Measurements from ENCODE around the gene BLID.

Gene BLID

DNA sequence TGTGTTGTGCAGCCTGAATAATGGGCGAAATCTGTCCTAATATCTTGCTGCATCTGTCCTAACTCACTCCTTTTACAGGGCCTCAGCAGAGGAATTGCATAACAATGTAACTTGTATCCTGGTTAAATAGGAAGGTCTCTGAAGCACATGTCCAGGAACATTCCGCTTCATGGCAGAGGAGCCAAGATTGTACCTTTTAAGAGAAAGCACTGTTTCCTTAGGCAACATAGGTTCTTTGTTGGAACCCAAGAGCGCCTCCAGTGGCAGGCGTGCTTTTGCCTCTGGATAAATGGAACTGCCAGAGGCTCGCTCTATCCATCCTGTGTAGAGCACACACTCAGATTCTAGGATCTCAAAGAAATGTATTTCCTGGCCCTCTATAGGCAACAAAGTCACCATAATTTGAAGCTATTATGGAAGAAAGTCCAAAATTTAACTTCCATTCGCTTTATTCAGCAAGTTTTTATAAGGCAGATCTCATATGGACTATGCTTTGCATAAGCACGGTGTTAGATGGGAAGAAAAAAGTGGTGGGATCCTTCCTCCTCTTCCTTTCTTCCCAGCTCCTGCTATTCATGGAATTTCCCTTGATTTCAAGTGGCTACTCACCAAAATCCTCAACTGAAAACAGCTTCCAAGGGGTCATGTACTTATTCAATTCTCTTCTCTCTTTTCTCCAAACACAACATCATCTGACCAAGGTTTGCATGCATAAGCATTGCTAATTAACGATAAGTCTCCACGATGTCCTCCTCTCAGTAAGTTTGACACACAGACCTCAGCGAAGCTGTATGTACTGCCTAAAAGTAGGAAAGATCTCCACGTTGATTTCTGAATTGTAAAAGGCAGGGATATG is at the start of gene BLID:
BLID (minus strand) TSS at position 692 of the 856 bp plus-strand sequence; CDS start at position 399, 293 bp downstream.
- in situ Hi-C loops (cut with MboI; ENCODE audit: low sequenced_read_pairs), result no loop called here

- in situ Hi-C loops (cut with MboI; ENCODE audit: low sequenced_read_pairs), result no loop called here
These were observed 47.2 kb upstream of the BLID start for GRCh38 chr11:122163053-122163819.

DNA sequence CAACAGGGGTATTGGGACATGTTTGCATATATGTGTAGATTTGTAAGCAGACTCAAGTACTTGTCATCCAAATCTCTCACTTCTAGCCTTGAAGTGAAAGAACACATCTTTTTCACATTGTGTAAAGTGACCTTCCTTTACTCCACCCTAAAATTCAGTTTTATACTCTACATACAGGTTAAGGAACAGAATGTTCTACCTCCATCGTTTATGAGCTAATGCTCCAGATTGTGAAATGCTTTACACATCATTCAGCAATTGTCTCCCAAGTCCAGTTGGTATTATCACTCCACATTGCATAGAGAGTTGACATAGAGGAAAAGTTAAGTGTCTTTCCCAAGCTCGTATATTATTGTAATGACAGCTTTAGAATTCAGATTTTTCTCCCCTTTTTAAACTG is 46.1 kb upstream of the BLID start:
- in situ Hi-C loops (cut with MboI; ENCODE audit: low sequenced_read_pairs), result no loop called here

- in situ Hi-C loops (cut with MboI; ENCODE audit: low sequenced_read_pairs), result no loop called here
These were observed 45.0 kb upstream of the BLID start for GRCh38 chr11:122160841-122161590.

DNA sequence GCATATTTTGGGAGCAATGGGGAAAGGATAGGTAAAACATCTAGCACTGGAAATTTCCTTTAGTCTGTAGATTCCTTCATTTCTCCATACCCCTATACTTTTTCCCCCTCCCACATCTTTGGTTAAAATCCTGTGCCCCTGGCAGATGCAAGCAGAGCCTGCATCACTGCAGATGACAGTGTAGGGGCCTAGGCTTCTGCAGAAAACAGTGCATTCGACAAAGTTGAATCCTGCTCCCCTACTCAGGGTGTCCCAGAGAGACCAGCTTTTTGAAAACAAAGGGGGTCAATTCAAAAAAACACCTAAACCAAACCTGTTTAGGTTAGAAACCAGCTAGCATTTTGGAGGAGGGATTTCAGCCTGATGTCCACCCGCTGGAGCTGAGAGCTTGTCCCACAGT is 43.8 kb upstream of the BLID start:
- in situ Hi-C loops (cut with MboI; ENCODE audit: low sequenced_read_pairs), result no loop called here

GRCh38 chr11:122159173-122159721 is 43.2 kb upstream of the BLID start:
- in situ Hi-C loops (cut with MboI; ENCODE audit: low sequenced_read_pairs), result no loop called here

DNA sequence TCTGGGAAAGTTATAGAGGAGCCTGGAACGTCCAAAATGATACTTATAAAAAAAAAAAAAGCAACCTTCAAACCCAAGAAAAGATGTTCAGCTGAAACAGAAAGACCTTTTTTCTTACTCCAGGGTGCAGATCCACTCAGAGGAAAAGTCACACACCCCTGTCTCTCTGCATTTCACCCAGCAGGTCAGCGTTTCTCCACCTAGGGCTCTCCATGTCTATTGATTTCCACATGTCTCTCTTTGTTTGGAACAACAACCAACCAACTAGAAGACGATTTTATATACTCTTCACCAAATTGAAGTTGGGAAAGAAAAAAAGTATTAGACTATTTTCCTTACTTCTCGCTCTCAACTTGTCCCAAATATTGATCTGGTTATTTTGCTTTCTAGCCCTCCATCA is 42.2 kb upstream of the BLID start:
- in situ Hi-C loops (cut with MboI; ENCODE audit: low sequenced_read_pairs), result no loop called here

- in situ Hi-C loops (cut with MboI; ENCODE audit: low sequenced_read_pairs), result no loop called here
These were observed 41.7 kb upstream of the BLID start for GRCh38 chr11:122157653-122158161.

DNA sequence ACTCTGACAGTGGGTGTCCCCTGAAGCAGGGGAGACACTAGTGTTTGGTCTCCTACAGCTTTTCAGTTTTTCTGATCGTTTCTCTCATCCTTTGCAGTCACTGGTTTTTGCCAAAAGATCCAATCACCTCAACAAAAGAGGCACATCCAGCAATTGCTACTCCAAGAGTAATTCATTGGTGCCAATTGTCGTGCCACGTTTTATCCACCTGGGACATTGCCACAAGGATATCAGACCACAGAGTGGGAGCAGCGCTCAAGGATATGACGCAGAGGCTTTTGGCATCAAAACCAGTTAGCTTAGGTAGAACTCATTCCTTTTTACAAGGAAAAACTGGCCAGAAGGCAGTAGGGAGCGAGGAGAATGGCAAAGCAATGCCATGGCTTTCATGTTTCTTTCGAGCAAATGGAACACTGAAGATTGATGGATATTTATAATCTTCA is 40.9 kb upstream of the BLID start:
- in situ Hi-C loops (cut with MboI; ENCODE audit: low sequenced_read_pairs), result no loop called here

DNA sequence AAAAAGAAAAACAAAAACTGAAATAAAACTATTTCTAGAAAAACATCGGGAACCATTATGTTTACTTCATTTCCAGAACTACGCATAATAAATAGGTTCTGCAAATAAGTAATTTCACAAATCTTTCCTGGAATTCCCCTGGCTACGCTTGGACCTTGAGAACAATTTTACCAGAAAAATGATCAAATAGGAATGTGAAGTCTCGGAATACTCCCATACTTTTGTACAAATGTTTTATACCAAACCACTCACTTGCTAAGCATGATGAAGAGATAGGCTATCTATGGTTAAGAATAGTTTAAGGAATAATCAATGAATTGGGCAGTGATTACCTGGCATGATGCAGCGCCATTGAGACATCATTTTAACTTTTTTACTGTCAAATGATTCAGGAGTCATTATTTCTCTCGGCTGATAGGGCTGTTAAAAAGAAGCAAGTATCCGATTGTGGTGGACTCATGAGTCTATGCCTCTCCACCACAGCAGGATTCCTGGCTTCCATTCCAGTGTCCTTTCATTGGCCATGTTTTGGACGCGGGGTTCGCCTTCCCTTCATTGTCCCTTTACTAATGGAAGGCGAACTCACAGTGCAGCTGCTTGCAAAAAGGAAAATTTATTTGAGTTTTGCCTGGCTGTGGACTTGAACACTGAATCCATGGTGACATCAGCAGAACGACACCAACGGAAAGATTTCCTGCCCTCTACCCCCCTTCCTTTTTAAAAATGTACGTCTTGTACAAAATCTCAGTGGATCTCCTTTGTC is 39.9 kb upstream of the BLID start:
- in situ Hi-C loops (cut with MboI; ENCODE audit: low sequenced_read_pairs), result no loop called here

DNA sequence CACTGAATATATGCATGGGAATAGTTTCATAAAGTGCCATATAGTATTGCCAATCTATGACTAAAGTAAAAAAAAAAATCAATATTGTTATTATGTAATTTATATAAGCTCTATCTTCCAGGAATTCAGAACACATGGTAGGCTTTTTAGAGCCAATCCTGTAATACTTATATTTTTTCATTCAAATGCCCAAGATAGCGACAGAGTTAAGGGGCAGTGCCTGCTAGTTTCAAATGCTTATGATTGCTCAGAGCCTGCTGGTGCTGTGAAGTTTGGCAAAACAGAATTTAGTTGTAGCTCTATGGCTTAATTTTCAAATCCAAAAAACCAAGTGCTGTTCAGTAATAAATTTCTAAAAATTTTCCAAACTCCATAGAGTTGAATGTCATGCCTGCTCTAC is 39.0 kb upstream of the BLID start:
- in situ Hi-C loops (cut with MboI; ENCODE audit: low sequenced_read_pairs), result no loop called here

- in situ Hi-C loops (cut with MboI; ENCODE audit: low sequenced_read_pairs), result no loop called here
These were observed 38.2 kb upstream of the BLID start for GRCh38 chr11:122154227-122154626.

- in situ Hi-C loops (cut with MboI; ENCODE audit: low sequenced_read_pairs), result no loop called here
These were observed 37.7 kb upstream of the BLID start for GRCh38 chr11:122153746-122154145.

DNA sequence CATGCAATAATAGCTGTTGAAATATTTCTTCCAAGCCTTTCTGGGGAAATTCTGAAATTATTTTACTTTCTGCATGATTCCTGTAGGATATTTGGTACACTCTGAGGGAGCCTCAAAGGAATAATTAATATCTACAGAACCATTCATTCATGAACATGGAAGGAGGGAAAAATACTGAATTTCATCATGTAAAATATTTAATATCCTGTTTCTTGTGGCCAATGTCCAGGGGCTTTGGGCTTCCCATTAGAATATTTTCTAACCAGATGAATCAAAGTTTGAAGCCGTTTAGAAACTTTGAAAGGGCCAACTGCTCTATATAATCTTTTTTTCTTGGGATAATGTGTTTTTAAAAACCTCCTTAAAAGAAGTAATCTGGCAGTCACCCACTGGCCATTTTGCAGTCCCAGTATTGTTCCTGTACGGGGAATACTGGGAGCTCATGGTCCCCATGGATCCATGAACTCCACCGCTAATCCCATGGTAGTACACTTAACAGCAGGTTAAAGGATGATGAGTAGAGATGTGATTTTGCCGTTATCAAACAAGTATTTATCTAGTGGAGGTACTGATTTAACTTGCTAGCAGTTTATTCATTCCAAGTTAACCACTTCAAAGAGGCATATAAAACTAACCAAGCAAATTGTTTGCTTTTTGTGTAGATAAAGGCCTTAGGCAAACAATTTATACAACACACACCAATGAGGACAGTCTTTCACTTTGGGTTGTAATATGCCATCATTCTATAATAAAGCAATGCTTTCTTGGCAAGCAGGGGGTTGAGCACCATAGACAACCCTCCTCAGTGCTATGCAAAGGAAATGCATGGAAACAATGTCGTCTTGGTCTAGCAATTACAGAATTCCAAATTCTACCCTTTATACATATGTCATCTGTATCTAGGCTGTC is 34.5 kb upstream of the BLID start:
- in situ Hi-C loops (cut with MboI; ENCODE audit: low sequenced_read_pairs), result no loop called here

GRCh38 chr11:122149202-122149601 is 33.2 kb upstream of the BLID start:
- in situ Hi-C loops (cut with MboI; ENCODE audit: low sequenced_read_pairs), result no loop called here

- in situ Hi-C loops (cut with MboI; ENCODE audit: low sequenced_read_pairs), result no loop called here
These were observed 30.5 kb upstream of the BLID start for GRCh38 chr11:122146475-122146874.

DNA sequence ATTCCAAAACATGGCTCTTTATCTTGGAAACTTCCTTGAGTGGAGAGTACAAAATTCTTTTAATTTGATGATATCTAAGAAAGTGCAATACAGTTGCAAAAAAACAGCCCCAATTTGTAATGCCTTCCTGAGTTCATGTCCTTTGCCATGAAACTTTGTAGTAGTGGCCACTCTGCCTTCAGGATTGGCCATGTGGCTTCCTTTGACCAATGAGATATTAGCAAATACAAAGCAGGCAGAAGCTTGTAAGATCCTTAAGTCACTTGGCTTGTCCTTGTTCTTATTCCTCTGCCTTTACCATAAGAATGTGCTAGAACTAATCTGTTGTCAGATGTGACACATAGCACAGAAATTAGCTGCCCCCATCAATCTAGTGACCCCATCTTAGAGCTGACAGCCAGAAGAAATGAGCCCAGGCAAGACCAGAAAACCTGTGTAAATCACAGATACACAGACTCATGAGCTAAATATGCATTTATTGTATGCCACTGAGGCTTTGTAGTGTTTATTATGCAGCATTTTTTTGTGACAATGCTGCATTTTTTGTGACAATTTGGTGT is 29.8 kb upstream of the BLID start:
- in situ Hi-C loops (cut with MboI; ENCODE audit: low sequenced_read_pairs), result no loop called here

DNA sequence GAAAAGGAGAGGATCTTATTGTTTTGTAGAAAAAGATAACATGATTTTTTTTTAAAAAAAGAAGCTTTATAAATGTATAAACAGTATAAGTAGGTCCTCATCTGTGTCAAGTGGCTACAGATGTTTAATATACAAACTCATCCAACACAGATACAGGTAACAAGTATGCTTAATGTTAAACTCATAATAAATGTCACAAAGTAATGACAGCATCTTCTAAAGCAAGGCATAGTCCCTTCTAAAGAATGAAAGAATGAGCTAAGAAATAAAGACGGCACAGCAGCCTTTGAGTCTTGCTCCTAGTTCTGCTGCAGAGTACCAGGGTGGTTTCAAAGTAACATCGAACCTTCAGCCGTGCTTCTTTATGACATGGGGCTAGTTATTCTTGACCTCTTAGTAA is 28.7 kb upstream of the BLID start:
- in situ Hi-C loops (cut with MboI; ENCODE audit: low sequenced_read_pairs), result no loop called here

DNA sequence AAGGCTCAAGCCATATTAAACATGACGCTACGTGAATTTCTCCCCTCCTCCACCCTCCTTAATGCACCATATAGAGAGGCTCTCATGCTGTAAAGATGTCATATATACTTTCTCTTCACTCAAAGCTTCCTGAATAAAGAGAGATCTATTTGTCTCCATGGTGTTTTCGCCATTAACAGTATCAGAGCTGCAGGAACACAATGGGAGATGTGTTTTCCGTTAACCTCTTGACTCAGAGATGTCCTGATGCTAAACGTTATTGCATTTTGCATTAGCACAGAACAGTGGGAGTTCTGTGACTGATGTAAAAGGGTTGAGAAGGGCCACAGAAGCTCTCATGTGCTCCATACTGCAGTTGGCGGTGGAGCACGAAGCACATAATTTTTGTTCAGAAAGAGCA is 25.7 kb upstream of the BLID start:
- in situ Hi-C loops (cut with MboI; ENCODE audit: low sequenced_read_pairs), result no loop called here

All from HL-60/S4 treated with phorbol 12-myristate 13-acetate at 8.2 ng/mL for 4 days and 3 days (cell line).